Hippocampal formation (tissue), 2 donors: ENCODE data around the gene CDHR4.
"Not testable (repeated sequence)": the region's sequence is repeated elsewhere in the genome, so short reads cannot be mapped to it uniquely, and the experiment has no call there.

Experiments
- DNase-seq, 2 donors: peaks; one replicate each; lab custom pipeline; 2025; lab: John Stamatoyannopoulos, UW

The CDHR4 gene

GRCh38 chr3:49781415-49782199 lies 18.1 kb downstream of the CDHR4 start:
- DNase-seq: no peak

DNA sequence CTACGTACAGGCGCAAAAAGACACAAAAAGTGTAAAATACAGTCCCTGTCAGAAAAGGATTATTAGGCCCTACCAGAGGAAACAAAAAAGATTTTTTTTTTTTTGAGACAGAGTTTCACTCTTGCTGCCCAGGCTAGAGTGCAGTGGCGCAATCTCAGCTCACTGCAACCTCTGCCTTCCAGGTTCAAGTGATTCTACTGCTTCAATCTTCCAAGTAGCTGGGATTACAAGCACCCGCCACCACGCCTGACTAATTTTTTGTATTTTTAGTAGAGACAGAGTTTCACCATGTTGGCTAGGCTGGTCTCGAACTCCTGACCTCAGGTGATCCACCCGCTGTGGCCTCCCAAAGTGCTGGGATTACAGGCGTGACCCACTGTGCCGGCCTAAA lies 18.7 kb downstream of the CDHR4 start:
- not testable (repeated sequence) for DNase-seq

DNA sequence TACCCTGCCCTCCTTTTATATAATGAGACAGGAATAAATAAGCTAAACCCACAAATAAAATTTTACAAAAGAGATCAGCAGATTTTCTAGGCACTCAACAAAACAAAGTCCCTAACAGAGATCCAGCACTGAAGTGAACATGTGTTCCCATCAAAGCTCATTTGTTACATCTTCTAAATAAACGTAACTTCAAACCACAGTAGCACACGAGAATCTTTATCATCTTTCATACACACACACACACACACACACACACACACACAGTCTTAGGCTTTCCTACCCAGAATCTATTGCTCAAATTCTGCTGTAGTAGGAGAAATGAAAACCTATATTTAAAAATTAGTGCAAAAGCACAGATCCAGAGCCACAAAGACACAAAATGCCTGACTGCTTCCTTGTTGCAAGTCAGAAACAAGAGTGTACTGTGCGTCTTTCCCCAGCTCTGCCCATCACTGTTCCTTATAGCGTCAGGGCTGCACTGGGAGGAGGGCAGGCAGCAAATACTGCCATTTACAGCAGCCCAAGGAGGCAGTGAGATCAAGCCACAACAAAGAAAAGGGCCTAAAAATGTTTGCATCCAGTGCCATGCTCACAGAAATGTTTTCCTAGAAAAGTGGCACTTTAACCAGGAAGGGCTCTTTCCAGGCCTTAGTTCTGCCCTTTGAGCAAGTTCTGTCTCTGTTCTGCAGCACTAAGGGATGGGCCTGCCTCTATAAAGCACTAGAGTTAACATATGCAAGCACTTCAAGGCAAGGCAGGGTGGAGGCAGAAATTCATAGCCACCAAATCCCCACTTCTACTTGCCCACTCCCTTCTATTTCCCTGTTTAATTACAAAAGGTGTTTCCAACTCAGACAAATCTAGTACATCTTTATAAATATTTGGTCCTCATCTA lies 19.3 kb downstream of the CDHR4 start:
- DNase-seq: no peak

GRCh38 chr3:49779358-49780079 lies 20.2 kb downstream of the CDHR4 start:
- no peak for DNase-seq

GRCh38 chr3:49776101-49776500 lies 23.6 kb downstream of the CDHR4 start:
- DNase-seq: not testable (repeated sequence)

DNA sequence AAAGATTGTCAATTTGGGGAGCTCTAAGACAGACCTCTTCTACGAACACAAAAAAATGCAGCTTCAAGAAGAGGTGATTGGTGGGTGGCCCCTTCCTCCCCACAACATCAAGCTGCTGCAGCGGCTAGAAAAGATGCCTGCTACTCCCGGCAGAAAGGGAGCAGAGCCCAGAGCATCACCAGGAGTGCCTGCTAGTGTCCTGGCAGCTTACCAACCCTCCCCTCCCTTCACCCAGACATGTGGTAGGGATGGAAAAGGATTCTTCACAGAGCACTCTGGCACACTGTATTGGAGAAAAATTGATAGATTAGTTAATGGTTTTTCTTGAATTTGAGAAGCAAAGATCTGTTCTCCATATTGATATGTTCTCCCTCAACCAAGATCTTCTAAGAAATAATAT lies 24.1 kb downstream of the CDHR4 start:
- peak; percentile 25 to 59 for DNase-seq

- no peak for DNase-seq
Measured at GRCh38 chr3:49772703-49773102, 27.0 kb downstream of the CDHR4 start.

- no peak for DNase-seq
Measured at GRCh38 chr3:49771340-49771938, 28.2 kb downstream of the CDHR4 start.

DNA sequence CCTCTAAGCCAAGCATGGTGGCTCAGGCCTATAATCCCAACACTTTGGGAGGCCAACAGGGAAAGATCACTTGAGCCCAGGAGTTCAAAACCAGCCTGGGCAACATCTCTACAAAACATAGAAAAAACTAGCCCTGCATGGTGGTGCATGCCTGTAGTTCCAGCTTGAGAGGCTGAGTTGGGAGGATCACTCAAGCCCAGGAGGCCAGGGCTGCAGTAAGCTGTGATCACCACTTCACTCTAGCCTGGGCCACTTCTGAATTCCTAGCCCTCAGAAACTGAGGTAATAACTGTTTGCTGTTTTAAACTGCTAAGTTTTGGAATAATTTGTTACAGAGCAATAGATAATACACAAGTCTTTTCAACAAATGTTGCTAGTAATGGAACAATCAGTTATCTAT lies 29.7 kb downstream of the CDHR4 start:
- no peak for DNase-seq

DNA sequence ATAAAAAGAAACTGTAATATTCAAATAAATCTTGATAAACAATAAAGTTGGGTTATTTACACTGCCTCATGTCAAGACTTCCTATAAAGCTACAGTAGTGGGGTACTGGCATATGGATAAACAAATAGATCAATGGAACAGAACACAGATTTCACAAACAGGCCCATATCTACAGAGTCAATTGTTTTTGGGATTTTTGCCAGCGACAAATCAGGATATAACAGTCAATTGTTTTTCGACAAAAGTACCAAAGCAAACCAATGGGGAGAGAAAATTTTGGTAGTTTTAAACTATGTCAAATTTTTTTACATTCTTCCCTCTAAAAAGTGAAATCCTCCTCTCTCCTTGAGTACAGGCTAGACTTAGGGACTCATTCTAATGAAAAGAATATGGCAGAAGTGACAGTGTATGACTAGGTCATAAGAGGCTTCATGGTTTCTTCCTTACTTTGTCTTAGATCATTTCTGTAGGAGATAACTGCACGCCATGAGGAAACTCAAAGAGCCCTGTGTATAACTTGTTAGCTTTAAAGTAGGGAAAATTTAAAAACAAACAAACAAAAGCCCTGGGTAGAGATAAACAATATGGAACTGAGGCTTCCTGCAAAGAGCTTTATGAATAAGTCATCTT lies 30.3 kb downstream of the CDHR4 start:
- no peak for DNase-seq

- no peak for DNase-seq
Measured at GRCh38 chr3:49763981-49764380, 35.7 kb downstream of the CDHR4 start.

DNA sequence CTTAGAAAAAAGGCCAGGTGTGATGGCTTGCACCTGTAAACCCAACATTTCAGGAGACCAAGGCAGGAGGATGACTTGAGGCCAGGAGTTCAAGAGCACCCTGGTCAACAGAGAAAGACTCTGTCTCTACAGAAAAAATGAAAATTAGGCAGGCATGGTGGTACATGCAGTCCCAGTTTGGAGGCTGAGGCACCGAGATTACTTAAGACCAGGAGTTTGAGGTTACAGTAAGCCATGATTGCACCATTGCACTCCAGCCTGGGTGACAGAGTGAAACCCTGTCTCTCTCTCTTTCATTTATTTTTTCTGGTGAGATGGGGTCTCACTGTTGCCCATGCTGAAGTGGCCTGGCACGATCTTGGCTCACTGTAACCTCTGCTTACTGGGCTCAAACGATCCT lies 38.0 kb downstream of the CDHR4 start:
- no peak for DNase-seq

GRCh38 chr3:49759226-49759625 lies 40.4 kb downstream of the CDHR4 start:
- DNase-seq: no peak

DNA sequence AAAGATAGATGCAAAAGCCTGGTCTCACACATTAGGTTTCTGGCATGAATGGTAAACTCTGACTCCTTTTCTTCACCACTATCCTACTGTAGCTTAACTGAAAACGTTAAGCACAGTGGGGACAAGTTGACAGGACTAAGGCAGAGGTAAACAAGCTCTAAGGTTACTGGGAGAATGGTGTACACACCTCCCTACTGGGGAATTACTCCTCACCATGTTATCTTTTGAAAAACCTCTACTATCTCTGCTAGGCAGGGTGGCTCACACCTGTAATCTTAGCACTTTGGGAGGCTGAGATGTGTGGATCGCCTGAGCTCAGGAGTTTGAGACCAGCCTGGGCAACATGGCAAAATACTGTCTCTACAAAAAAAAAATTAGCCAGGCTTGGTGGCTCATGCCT lies 42.5 kb downstream of the CDHR4 start:
- DNase-seq: no peak

- no peak for DNase-seq
Measured at GRCh38 chr3:49756036-49756435, 43.6 kb downstream of the CDHR4 start.

GRCh38 chr3:49754536-49754935 lies 45.1 kb downstream of the CDHR4 start:
- DNase-seq: no peak

DNA sequence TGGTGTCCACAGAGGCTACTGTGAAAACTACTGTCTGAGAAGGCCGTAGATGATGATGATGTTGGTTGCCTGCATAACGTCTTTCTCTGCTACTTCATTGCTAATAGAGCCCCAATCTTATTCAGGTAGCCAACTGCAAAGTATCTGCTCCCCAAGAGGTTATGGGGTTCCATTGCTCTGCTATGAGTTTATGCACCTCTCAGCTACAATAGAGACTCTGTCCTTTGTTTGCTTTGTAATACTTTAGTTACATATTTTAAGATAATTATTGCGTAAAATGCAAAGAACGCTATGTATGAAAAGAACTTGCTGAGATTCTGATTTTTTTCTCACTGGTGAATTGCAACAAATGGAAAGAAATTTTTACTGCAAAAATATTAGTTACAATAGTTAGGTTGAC lies 48.2 kb downstream of the CDHR4 start:
- no peak for DNase-seq

- no peak for DNase-seq
Measured at GRCh38 chr3:49750056-49750455, 49.6 kb downstream of the CDHR4 start.

DNA sequence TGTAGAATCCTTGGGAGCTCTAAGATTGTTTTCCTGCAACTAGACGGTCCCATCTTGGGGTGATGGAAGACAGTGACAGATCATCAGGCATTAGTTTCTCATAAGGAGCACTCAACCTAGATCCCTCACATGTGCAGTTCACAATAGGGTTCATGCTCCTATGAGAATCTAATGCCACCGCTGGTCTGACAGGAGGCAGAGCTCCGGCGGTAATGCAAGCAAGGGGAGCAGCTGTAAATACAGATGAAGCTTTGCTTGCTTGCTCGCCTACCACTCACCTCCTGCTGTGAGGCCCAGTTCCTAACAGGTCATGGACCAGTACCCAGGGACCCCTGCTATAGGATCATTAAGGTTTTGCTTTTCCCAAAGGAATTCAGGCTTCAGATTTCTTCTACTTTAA lies 50.8 kb downstream of the CDHR4 start:
- not testable (repeated sequence) for DNase-seq

GRCh38 chr3:49747792-49748480 lies 51.7 kb downstream of the CDHR4 start:
- DNase-seq: no peak

DNA sequence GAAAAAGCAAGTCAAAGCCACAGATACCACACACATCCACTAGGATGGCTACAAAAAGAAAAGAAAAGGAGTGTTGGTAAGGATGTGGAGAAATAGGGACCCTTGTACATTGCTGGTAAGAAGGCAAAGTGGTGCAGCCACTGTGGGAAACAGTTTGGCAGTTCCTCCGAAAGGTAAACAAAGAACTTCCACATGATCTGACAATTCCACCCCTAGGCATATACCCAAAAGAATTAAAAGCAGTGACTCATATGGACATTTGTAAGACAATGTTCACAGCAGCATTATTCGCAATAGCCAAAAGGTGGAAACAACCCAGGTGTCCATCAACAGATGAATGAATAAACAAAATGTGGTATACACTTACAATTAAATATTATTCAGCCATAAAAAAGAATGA lies 53.7 kb downstream of the CDHR4 start:
- no peak for DNase-seq
